Vagina (tissue), 2 donors: ENCODE data around the gene TBC1D17. TPM values are rescaled to one million over a fixed set of nuclear protein-coding genes. Genes with fewer than 3 reads are reported as not detected.

Experiments used
- DNase-seq, 2 donors: peaks; one replicate each; pipeline ENCODE4 v3.0.0-alpha.2; 2017; ENCODE audit errors: extremely low spot score in 2 of 2
- H3K27ac ChIP-seq: fragments of 200-600 bp; sonication (generic); one replicate; pipeline ENCODE4 v1.5.1; 2019
- H3K27me3 ChIP-seq: fragments of 200-600 bp; sonication (generic); one replicate; pipeline ENCODE4 v1.5.1; 2019
- H3K36me3 ChIP-seq, 2 donors: fragments of 200-600 bp; sonication (generic); one replicate each; pipeline ENCODE4 v1.5.1; 2017 to 2019
- H3K4me1 ChIP-seq: fragments of 200-600 bp; sonication (generic); one replicate; pipeline ENCODE4 v1.5.1; 2019
- H3K4me3 ChIP-seq, 2 donors: fragments of 200-600 bp; sonication (generic); 1 replicate in 1 of 2; 2 replicates in 1 of 2; pipeline ENCODE4 v1.5.1; 2016 to 2019
- H3K9me3 ChIP-seq: fragments of 200-600 bp; sonication (generic); one replicate; pipeline ENCODE4 v1.5.1; 2019
- POLR2A ChIP-seq, 2 donors: fragments of 450-650 bp; IDR thresholded peaks; one replicate each; pipeline ENCODE4 v1.6.1; 2017; ENCODE audit warnings: antibody characterized with exemption in 2 of 2, mild to moderate bottlenecking in 2 of 2, moderate library complexity in 2 of 2
- POLR2AphosphoS5 ChIP-seq, 2 donors: sonication (generic); formaldehyde crosslinking; IDR thresholded peaks; one replicate each; pipeline ENCODE4 v1.9.0; 2017; ENCODE audit warnings: antibody characterized with exemption in 2 of 2, mild to moderate bottlenecking in 2 of 2, low read depth in 1 of 2; ENCODE audit not compliant: insufficient read depth in 1 of 2
- intact Hi-C: fragments of 100-400 bp; cut with DNase I; formaldehyde crosslinking; loops from one replicate; pipeline ENCODE4 v1.15.1; 2023
- total RNA-seq: library from RNA; depleted of rRNA; stranded (reverse); fragments of >200 nt; gene quantifications from one replicate; pipeline ENCODE4 v1.2.3, GENCODE V29; 2016
- TF ChIP-seq, protein P1 (sequence below), 3 experiments: fragments of 450-650 bp in 2 of 3; fragments of 200-600 bp in 1 of 3; sonication (generic) in 1 of 3; IDR thresholded peaks; one replicate each; pipeline ENCODE4 v1.5.1; 2017 to 2019; ENCODE audit warnings: antibody characterized with exemption in 3 of 3, mild to moderate bottlenecking in 2 of 3, moderate library complexity in 2 of 3

The TBC1D17 gene
- total RNA-seq, 1 donor from 2014 or later = 34.9 TPM

DNA sequence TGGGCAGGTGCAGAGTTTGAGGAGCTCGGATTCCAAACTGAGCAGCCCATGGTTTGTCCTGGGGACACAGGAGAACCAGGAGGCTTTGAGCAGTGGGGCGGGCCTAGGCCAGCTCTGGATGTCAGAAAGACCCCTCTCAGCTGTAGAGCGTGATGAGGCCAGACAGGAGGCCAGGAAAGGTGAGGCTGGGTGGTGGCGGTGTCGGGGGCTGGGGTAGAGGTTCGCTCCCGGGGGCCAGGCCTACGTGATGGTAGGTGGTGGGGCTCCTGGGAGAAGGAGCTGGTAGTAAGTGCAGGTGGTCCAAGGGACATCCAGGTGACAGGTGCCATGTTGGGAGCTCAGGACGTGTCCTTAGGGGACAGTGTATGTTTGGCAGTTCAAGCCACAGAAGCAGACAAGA, 40.1 kb upstream of the TBC1D17 start:
- no peak for DNase-seq
- Histone ChIP-seq H3K9me3 (no peaks in the 10 kb centered on the region), H3K27ac (no peak overlapping the region), H3K4me1 (no peaks in the 10 kb centered on the region), H3K4me3 (no peak overlapping the region), H3K36me3 (peaks cover 3 to 58% of the 10 kb centered on the region in 2 donors), H3K27me3 (no peaks in the 10 kb centered on the region)
- TF ChIP-seq, protein P1, sequence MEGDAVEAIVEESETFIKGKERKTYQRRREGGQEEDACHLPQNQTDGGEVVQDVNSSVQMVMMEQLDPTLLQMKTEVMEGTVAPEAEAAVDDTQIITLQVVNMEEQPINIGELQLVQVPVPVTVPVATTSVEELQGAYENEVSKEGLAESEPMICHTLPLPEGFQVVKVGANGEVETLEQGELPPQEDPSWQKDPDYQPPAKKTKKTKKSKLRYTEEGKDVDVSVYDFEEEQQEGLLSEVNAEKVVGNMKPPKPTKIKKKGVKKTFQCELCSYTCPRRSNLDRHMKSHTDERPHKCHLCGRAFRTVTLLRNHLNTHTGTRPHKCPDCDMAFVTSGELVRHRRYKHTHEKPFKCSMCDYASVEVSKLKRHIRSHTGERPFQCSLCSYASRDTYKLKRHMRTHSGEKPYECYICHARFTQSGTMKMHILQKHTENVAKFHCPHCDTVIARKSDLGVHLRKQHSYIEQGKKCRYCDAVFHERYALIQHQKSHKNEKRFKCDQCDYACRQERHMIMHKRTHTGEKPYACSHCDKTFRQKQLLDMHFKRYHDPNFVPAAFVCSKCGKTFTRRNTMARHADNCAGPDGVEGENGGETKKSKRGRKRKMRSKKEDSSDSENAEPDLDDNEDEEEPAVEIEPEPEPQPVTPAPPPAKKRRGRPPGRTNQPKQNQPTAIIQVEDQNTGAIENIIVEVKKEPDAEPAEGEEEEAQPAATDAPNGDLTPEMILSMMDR (IDR thresholded peaks at IDR 0.05) = no peak
- TF ChIP-seq POLR2AphosphoS5 (IDR thresholded peaks at IDR 0.05; ENCODE audit: insufficient read depth in 1 of 2, low read depth in 1 of 2) (no peak), POLR2A (IDR thresholded peaks at IDR 0.05) (no peak)
- intact Hi-C loops = no loop called here

DNA sequence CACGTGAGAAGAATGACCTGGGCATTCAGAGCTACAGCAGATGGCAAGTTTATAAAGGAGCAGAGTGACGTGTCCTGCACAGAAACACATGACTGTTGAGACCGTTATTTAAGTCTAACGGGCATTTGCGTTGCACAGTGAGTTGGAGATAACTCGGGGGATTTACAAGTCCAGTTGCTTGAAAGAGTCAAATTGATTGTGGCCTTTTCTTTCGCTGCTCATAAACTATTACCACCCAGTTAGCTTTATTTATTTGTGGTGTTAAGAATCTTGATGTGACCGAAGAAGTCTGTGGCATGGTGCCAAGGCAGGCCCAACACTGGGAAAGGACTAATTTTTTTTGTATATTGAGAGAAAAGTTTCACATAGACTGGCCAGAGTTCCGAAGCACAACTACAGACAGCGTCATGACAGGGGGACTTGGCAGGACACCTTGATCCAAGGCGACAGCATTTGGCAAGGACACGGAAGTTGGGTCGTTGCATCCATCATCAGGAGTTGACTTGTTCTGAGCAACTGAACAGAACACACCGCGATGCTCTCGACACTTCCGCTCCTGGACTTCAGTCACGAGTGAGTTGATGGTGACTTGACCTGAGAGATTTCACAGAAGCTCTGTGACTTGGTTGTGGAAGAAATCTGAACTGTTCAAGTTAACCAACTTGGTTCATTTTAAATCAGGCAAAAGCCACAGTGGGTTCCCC, 38.5 kb upstream of the TBC1D17 start:
- Histone ChIP-seq H3K4me3 (no peak overlapping the region), H3K4me1 (no peaks in the 10 kb centered on the region), H3K27ac (no peak overlapping the region), H3K9me3 (no peaks in the 10 kb centered on the region), H3K36me3 (peaks cover 0 to 43% of the 10 kb centered on the region in 2 donors), H3K27me3 (no peaks in the 10 kb centered on the region)
- no peak for DNase-seq
- intact Hi-C loops = no loop called here
- TF ChIP-seq POLR2A (IDR thresholded peaks at IDR 0.05) (no peak), POLR2AphosphoS5 (IDR thresholded peaks at IDR 0.05; ENCODE audit: insufficient read depth in 1 of 2, low read depth in 1 of 2) (no peak)
- TF ChIP-seq, protein P1 (IDR thresholded peaks at IDR 0.05) = no peak

DNA sequence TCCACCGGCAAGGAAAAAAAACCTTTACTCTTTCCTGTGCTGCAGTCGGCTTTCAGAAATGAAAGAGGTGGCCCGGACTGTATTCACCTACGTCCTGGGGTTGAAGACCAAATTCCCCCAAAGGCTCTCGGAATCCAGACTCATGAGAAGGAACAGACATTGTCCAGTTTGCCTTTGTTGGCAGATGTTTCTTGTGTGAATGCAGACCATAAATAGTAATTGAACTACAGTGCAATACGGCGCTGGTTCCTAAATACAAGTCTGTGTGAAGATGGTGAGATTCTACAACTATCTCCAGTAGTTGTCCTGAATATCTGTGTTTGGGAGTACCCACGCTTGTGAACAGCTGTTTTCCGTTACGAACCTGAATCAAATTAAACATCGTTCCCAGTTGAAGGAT, 37.8 kb upstream of the TBC1D17 start:
- H3K4me1 ChIP-seq = no peaks in the 10 kb centered on the region
- no peak overlapping the region for H3K27ac ChIP-seq
- H3K36me3 ChIP-seq = peaks cover 0 to 36% of the 10 kb centered on the region in 2 donors
- H3K27me3 ChIP-seq = no peaks in the 10 kb centered on the region
- DNase-seq = no peak
- no peak overlapping the region for H3K4me3 ChIP-seq
- intact Hi-C loops = loop anchor here (10.0 kb wide), 1 partner anchor 65 kb away; no protein-coding TSS in a partner anchor
- H3K9me3 ChIP-seq = no peaks in the 10 kb centered on the region
- TF ChIP-seq, protein P1 (IDR thresholded peaks at IDR 0.05) = no peak
- no peak for TF ChIP-seq POLR2A (IDR thresholded peaks at IDR 0.05)
- TF ChIP-seq POLR2AphosphoS5 (IDR thresholded peaks at IDR 0.05; ENCODE audit: insufficient read depth in 1 of 2, low read depth in 1 of 2) = no peak

DNA sequence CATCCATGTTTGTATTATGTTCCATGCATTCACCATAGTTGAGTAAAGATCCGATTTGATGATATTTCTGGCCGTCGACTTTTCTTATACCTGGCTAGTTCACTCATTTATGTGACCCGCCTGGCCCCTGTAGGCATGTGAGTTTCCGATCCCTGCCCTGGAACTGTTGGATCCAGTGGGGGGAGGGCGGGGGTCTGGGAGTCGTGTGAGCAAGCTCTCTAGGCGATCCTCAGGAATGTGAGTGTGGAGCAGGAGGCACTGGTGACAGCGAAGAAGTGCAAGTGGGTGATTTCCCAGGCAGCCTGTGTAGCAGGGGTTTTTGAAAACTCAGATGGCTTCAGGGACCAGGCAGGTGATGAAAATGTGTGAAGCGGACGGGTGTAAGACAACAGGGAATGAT, 37.2 kb upstream of the TBC1D17 start:
- no peak for DNase-seq
- intact Hi-C loops = loop anchor here (10.0 kb wide), 1 partner anchor 66 kb away; no protein-coding TSS in a partner anchor
- TF ChIP-seq POLR2AphosphoS5 (IDR thresholded peaks at IDR 0.05; ENCODE audit: insufficient read depth in 1 of 2, low read depth in 1 of 2) (no peak), POLR2A (IDR thresholded peaks at IDR 0.05) (no peak)
- TF ChIP-seq, protein P1 (IDR thresholded peaks at IDR 0.05) = no peak
- Histone ChIP-seq H3K27me3 (no peaks in the 10 kb centered on the region), H3K4me1 (no peaks in the 10 kb centered on the region), H3K4me3 (no peak overlapping the region), H3K27ac (no peak overlapping the region), H3K36me3 (peaks cover 0 to 30% of the 10 kb centered on the region in 2 donors), H3K9me3 (no peaks in the 10 kb centered on the region)

DNA sequence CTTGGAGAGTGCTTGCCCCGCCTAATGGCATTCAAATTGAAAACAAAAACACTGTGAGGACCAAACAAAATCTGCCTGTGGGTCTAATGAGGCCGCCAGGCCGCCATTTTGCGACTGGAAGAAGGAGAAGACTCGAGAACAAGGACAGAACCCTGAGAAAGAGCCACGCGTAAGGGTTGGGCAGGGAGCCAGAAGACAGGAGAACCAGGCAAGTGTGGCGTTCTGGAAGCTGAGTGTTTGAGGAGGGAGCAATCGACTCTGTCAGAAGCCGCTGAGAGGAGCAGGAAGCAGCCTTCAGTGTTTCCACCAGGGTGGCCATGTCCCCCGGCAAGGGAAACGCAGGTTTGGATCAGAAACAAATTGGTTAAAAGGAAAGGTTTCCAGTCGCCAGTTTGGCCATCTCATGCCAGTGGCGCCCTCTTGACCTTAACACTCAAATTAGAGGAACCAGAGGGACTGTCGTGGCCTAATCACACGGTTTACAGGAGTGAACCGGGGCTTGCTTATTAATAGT, 36.7 kb upstream of the TBC1D17 start:
- intact Hi-C loops = loop anchor here (10.0 kb wide), 1 partner anchor 66 kb away; no protein-coding TSS in a partner anchor
- no peaks in the 10 kb centered on the region for H3K4me1 ChIP-seq
- no peaks in the 10 kb centered on the region for H3K27me3 ChIP-seq
- H3K9me3 ChIP-seq = no peaks in the 10 kb centered on the region
- peaks cover 0 to 25% of the 10 kb centered on the region in 2 donors for H3K36me3 ChIP-seq
- no peak overlapping the region for H3K4me3 ChIP-seq
- no peak overlapping the region for H3K27ac ChIP-seq
- no peak for DNase-seq
- TF ChIP-seq POLR2A (IDR thresholded peaks at IDR 0.05) (no peak), POLR2AphosphoS5 (IDR thresholded peaks at IDR 0.05; ENCODE audit: insufficient read depth in 1 of 2, low read depth in 1 of 2) (no peak)
- TF ChIP-seq, protein P1 (IDR thresholded peaks at IDR 0.05) = no peak
